Left kidney (tissue), 2 donors: Measurements from ENCODE around the gene WRAP73. TPM values are rescaled to one million over a fixed set of nuclear protein-coding genes. Genes with fewer than 3 reads are reported as not detected.

ENCODE experiments used
- DNase-seq: peaks from one replicate; pipeline ENCODE4 v3.0.0-alpha.2; 2013
- polyA plus RNA-seq: library from polyadenylated mRNA; unstranded; fragments of 120-200 nt; gene quantifications from one replicate; pipeline ENCODE4 v1.2.1, GENCODE V29; 2013; ENCODE audit not compliant: insufficient read length

WRAP73 gene
- polyA plus RNA-seq, 1 donor: 17.8 TPM

DNA sequence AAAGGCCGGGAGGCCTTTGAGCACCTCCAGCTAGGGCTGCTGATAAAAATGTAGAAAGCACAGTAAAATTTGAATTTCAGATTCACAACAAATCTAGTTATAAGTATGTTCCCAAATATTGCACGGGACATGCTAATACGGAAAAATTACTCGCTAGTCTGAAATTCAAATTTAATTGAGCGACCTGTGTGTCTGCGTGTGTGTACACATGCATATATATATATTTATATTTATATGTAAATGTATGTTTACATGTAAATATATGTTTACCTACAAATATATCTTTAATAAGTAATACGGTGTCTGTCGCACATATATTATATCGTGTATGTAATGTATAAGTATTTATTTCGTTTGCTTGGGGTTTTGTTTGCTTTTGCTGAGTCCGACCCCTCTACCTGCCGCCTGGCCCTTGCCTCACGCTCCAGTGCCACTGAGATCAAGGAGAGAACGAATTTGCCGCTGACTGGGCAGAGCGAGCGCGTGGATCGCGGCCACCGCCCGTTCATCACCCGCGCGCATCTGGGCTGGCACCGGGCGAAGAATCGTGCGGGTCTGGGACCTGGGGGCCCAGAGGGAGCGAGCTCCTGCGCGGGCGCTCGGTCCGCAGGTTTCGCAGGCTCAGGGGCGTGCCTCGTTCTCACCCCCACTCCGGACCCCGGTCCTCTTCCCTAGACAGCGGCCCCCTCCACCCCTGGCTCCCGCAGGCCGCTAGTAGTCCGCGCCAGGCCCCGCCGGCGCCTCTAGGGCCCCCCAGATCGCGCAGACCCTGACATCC lies 534 bp upstream of the WRAP73 start:
- DNase-seq: no peak

GRCh38 chr1:3646596-3646995 lies 3.3 kb downstream of the WRAP73 start:
- DNase-seq: no peak

DNA sequence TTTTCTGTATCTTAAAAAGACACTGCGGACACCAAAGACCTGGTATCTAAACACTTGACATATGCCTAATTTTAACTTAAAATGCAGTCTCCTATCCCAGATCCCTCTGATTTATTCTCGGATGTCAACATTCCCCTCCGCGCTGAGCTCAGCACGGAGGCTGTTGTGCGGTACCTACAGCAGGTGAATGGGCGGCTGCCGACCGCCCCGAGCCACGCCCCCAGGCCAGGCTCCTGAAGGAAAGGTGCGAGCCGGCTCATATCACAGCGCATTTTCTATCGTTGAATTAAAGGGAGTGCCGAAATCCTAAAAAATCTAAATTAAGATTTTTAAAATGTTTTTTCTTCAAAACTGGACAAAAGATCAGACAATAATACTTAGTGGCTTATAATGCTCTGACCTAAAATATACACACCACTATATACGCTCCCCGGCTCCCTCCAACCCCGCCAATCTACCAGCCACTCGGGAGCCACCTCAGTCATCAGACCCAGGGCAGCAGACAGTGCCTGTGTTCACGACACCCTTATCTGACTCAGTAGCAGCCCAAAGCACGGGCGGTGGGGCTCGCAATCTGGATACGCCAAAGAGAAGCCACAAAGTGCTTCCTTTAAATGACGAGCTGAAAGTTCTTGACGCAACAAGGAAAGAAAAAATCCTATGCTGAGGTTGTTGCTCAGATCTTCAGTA lies 4.1 kb downstream of the WRAP73 start:
- no peak for DNase-seq

DNA sequence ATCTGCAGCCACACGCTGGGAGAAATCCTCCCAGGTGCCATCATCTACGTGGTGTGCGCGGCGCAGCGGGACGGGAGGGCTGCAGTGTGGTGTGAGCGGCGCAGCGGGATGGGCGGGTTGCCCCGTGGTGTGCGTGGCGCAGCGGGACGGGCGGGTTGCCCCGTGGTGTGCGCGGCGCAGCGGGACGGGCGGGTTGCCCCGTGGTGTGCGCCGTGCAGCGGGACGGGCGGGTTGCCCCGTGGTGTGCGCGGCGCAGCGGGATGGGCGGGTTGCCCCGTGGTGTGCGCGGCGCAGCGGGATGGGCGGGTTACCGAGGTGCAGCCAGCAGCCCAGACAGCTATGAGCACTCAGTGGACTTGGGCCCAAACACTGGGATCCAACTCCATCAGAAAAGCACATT lies 4.7 kb downstream of the WRAP73 start:
- no peak for DNase-seq

- no peak for DNase-seq
Observed at GRCh38 chr1:3644273-3644672, 5.6 kb downstream of the WRAP73 start.

DNA sequence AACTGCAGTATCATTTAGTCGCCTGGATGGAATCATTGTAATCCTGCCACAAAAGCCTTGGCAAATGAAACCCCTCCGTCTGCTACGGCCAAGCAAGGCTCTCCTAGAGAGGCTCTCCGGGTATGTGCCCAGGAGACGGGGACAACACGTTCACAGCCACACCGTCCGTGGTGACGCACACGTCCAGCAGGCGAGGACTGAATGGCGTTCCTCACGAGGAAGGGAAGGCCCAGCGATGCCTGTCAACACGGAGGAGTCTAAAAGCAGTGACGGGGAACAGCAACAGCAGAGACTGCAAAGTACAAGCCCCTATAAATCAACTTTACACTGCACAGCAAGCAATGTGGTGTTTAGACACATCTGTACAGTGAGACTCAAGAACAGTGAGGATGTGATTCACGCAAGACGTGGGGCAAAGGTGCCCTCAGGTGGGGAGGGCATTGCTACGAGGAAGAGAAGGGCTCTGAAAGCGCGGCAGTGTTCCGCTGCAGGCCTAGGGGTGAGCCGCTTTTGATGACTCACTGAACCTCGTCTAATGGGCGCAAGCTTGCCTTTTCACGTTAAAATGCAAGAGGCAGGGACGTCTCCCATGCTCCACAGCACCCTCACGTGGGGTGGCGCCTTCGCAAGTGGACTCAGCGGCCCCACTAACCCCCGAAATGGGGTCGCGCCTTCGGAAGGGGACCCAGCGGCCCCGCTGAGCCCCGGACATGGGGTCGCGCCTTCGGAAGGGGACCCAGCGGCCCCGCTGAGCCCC lies 6.8 kb downstream of the WRAP73 start:
- DNase-seq: no peak

DNA sequence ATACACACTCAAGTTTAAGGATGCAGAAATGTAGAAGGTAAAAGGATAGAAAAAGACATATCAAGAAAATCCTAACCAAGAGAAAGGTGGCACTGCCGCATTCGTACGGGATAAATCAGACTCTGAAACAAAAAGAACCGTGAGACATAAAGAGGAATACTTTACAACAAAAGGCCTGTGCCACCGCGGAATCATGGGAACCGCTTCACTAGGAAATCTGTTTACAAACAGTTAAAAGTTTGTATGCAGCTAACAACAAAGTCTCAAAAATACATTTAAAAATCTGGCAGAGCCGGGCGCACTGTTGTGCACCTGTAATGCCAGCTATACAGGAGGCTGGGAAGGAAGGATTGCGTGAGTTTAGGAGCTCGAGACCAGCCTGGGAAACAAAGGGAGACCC lies 8.1 kb downstream of the WRAP73 start:
- DNase-seq: no peak

- DNase-seq: no peak
Observed at GRCh38 chr1:3641046-3641760, 8.7 kb downstream of the WRAP73 start.

DNA sequence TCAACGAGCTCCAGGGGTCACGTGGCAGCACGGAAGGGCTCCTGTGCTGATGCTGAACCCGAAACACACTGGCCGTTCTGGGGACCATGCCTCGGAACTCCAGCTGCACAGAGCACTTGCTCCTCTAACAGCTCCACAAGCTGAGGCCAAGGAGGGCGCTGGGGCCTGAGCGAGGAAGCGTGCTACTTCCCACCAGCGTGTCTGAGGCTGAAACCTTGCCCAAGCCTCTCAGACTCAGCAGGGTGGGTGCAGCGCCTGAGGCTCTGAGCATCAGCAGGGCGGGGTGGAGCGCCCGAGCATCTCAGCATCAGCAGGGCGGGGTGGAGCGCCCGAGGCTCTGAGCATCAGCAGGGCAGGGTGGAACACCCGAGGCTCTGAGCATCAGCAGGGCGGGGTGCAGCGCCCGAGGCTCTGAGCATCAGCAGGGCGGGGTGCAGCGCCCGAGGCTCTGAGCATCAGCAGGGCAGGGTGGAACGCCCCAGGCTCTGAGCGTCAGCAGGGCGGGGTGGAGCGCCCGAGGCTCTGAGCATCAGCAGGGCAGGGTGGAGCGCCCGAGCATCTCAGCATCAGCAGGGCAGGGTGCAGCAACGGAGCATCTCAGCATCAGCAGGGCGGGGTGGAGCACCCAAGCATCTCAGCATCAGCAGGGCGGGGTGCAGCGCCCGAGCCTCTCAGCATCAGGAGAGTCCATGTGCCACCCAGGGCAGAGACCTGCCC lies 9.6 kb downstream of the WRAP73 start:
- DNase-seq: no peak

DNA sequence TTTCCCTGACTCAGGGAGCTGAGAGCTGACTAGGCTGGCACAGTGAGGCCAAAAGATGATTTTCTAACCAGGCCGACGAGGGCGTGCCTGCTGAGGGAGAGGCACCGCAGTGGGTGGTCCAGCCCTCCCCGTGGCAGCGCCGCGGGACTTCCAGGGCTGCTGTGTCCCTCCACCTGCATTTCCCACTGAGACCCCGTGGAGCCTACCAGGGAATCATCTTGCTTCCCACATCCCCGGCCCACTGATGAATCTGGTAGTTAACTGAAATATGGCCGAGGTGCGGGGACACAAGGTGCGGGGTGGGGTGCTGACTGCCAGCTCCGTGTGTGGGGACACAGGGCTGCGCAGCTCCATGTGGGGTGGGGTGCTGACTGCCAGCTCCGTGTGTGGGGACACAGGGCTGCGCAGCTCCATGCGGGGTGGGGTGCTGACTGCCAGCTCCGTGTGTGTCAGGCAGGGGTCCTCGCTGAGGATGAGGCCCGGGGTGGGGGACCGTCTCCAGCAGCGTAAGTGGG lies 10.4 kb downstream of the WRAP73 start:
- DNase-seq: no peak

GRCh38 chr1:3638676-3639075 lies 11.2 kb downstream of the WRAP73 start:
- no peak for DNase-seq

DNA sequence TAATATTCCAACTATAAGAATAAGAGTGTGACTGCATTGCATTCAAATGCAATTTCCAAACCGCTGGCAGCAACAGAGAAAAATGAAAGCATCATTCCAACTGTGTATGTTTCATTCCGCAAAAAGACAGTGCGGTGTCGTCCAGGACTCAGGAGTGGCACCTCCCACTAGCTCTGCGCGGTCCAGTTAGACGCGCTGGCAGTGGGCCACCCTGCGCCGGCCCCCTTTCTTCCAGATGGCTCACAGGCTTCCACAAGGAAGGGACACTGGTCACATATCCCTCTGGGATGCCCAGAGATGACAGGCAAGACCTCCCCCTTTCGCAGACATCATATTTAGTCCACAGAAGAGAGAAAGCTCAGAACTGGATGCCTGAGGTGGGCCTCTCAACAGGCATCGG lies 11.9 kb downstream of the WRAP73 start:
- no peak for DNase-seq

DNA sequence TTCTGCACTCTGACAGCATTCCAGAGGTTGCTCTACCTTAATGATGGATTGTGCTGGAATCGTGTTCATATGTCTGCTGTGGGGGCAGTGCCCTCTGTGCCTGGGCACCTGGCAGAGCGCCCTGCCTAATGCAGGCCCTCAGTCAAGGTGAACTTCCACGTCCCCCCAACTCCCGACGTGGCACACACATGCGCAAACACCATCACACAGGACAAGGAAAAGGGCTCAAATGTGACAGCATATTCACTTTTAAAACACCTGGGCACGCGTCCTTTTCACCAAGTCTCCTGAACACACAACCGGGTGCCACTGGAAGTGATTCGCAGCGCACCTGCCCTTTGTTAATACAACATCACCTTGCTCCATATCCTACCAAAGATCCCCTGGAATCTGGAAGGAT lies 13.4 kb downstream of the WRAP73 start:
- no peak for DNase-seq

DNA sequence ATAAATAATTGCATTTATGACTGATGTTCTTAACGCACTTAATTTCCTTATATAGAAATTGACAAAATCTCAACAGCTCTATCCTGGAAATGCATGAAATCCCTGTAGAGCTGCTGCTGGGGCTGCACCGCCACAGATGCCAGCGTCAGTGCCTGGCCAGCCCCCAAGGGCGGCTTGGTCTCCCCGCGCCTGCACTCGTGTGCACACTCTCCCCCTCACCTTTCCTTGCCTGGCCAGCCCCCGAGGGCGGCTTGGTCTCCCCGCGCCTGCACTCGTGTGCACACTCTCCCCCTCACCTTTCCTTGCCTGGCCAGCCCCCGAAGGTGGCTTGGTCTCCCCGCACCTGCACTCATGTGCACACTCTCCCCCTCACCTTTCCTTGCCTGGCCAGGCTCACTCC lies 13.8 kb downstream of the WRAP73 start:
- DNase-seq: no peak

GRCh38 chr1:3634059-3634800 lies 15.7 kb downstream of the WRAP73 start:
- DNase-seq: no peak

GRCh38 chr1:3633344-3634058 lies 16.4 kb downstream of the WRAP73 start:
- no peak for DNase-seq

- no peak for DNase-seq
Observed at GRCh38 chr1:3632716-3633343, 17.1 kb downstream of the WRAP73 start.

- no peak for DNase-seq
Observed at GRCh38 chr1:3632298-3632697, 17.6 kb downstream of the WRAP73 start.
